IMR-90 (cell line): ENCODE data around the gene OPCML. TPM values are rescaled to one million over a fixed set of nuclear protein-coding genes. Genes with fewer than 3 reads are reported as not detected.

ENCODE experiments used
- ATAC-seq: fragments of 200-7000 bp; cut with Tn5 transposase; 2 replicates; pipeline ENCODE4 v1.9.1; 2020; ENCODE audit warnings: low read depth, mild to moderate bottlenecking, moderate library complexity
- BruUV-seq: library from RNA; stranded (reverse); fragments of 400-500 nt; replicated peaks from 2 replicates; lab custom pipeline; 2021; lab: Mats Ljungman, UMichigan
- CTCF ChIA-PET: fragments of 300-600 bp; formaldehyde crosslinking; extraction: SDS; loops from one replicate; lab custom pipeline; 2021; ENCODE audit warnings: antibody characterized with exemption; lab: Yijun Ruan, JAX
- POLR2A ChIA-PET: fragments of 300-600 bp; sonication (Branson Sonifier 250); formaldehyde crosslinking; loops from one replicate; lab custom pipeline; 2022; ENCODE audit warnings: antibody characterized with exemption; ENCODE audit not compliant: unreplicated experiment; lab: Charles Lee
- DNase-seq: peaks from one replicate; pipeline ENCODE4 v3.0.0; 2013
- H2AFZ ChIP-seq: replicated peaks from 2 replicates; pipeline ENCODE3; 2013; ENCODE audit warnings: low read length, mild to moderate bottlenecking; ENCODE audit not compliant: poor library complexity
- H2AK5ac ChIP-seq: 2 replicates; pipeline ENCODE4 v1.6.1; 2013; ENCODE audit warnings: low read depth, low read length, inconsistent platforms
- H2AK9ac ChIP-seq: replicated peaks from 2 replicates; pipeline ENCODE3; 2013; ENCODE audit warnings: mild to moderate bottlenecking, low read depth, low read length, moderate library complexity; ENCODE audit not compliant: poor library complexity
- H2BK120ac ChIP-seq: 2 replicates; pipeline ENCODE4 v1.6.1; 2013; ENCODE audit warnings: low read depth, low read length, inconsistent platforms
- H2BK15ac ChIP-seq: 3 replicates; pipeline ENCODE4 v1.6.1; 2013; ENCODE audit warnings: low read depth, low read length, inconsistent platforms
- H2BK20ac ChIP-seq: 2 replicates; pipeline ENCODE4 v1.6.1; 2013; ENCODE audit warnings: low read depth, mild to moderate bottlenecking, inconsistent platforms, low read length, moderate library complexity
- H2BK5ac ChIP-seq: 2 replicates; pipeline ENCODE4 v1.6.1; 2013; ENCODE audit warnings: mild to moderate bottlenecking, low read depth, low read length, inconsistent platforms; ENCODE audit not compliant: poor library complexity, severe bottlenecking
- H3K14ac ChIP-seq: replicated peaks from 2 replicates; pipeline ENCODE4 v1.6.1; 2013; ENCODE audit warnings: low read depth, low read length, inconsistent platforms
- H3K18ac ChIP-seq: 2 replicates; pipeline ENCODE4 v1.6.1; 2013; ENCODE audit warnings: low read depth, low read length, control low read depth
- H3K23ac ChIP-seq: 2 replicates; pipeline ENCODE4 v1.6.1; 2013; ENCODE audit warnings: low read depth, low read length, inconsistent platforms
- H3K27ac ChIP-seq: 2 replicates; pipeline ENCODE4 v1.5.1; 2013; ENCODE audit warnings: mild to moderate bottlenecking, control low read depth, low read length; ENCODE audit not compliant: insufficient read depth
- H3K27me3 ChIP-seq: 2 replicates; pipeline ENCODE4 v1.6.1; 2013; ENCODE audit warnings: low read length; ENCODE audit not compliant: control insufficient read depth, insufficient read depth
- H3K36me3 ChIP-seq: 2 replicates; pipeline ENCODE4 v1.6.1; 2013; ENCODE audit warnings: low read length, mixed read lengths; ENCODE audit not compliant: control insufficient read depth, insufficient read depth
- H3K4ac ChIP-seq: 2 replicates; pipeline ENCODE4 v1.6.1; 2013; ENCODE audit warnings: low read depth, low read length, inconsistent platforms
- H3K4me1 ChIP-seq: 2 replicates; pipeline ENCODE4 v1.6.1; 2013; ENCODE audit warnings: low read length, mixed read lengths; ENCODE audit not compliant: control insufficient read depth, insufficient read depth
- H3K4me2 ChIP-seq: 2 replicates; pipeline ENCODE4 v1.6.1; 2013; ENCODE audit warnings: low read depth, mild to moderate bottlenecking, control low read depth, low read length, moderate library complexity
- H3K4me3 ChIP-seq: 2 replicates; pipeline ENCODE4 v1.5.1; 2013; ENCODE audit warnings: low read depth, mild to moderate bottlenecking, control low read depth, low read length, moderate library complexity; ENCODE audit not compliant: insufficient read depth
- H3K56ac ChIP-seq: 2 replicates; pipeline ENCODE4 v1.6.1; 2013; ENCODE audit warnings: low read length, inconsistent platforms; ENCODE audit not compliant: insufficient read depth; ENCODE audit errors: extremely low read depth
- H3K79me1 ChIP-seq, 2 experiments: 2 replicates each; pipeline ENCODE4 v1.6.1; 2013; ENCODE audit warnings: low read length in 2 of 2, inconsistent platforms in 1 of 2, low read depth in 1 of 2
- H3K9ac ChIP-seq: 2 replicates; pipeline ENCODE4 v1.6.1; 2013; ENCODE audit warnings: low read depth, low read length, control low read depth
- H3K9me1 ChIP-seq: 2 replicates; pipeline ENCODE4 v1.6.1; 2013; ENCODE audit warnings: low read length, inconsistent platforms; ENCODE audit not compliant: insufficient read depth
- H3K9me3 ChIP-seq: 2 replicates; pipeline ENCODE4 v1.6.1; 2013; ENCODE audit warnings: low read length; ENCODE audit not compliant: control insufficient read depth, insufficient read depth
- H4K20me1 ChIP-seq: 2 replicates; pipeline ENCODE4 v1.6.1; 2013; ENCODE audit warnings: low read length, inconsistent platforms; ENCODE audit not compliant: insufficient read depth
- H4K5ac ChIP-seq: 2 replicates; pipeline ENCODE4 v1.6.1; 2013; ENCODE audit warnings: mild to moderate bottlenecking, low read depth, low read length, control low read depth
- H4K8ac ChIP-seq, 2 experiments: 2 replicates each; pipeline ENCODE4 v1.6.1; 2013; ENCODE audit warnings: low read depth in 2 of 2, low read length in 2 of 2, control low read depth in 1 of 2, inconsistent platforms in 1 of 2
- H4K91ac ChIP-seq: 2 replicates; pipeline ENCODE4 v1.6.1; 2013; ENCODE audit warnings: low read depth, low read length, inconsistent platforms; ENCODE audit not compliant: insufficient read depth
- BHLHE40 ChIP-seq: fragments of 150-350 bp; IDR thresholded peaks from 2 replicates; pipeline ENCODE4 v1.6.1; 2016; ENCODE audit warnings: mild to moderate bottlenecking, low read depth, low read length
- MAFK ChIP-seq: IDR thresholded peaks from 2 replicates; pipeline ENCODE4 v1.6.1; 2012; ENCODE audit warnings: low read depth, low read length, improper control_type of control experiment
- MXI1 ChIP-seq: IDR thresholded peaks from 2 replicates; pipeline ENCODE4 v1.6.1; 2012; ENCODE audit warnings: low read depth, mild to moderate bottlenecking, low read length, moderate library complexity, borderline replicate concordance
- POLR2A ChIP-seq: IDR thresholded peaks from 2 replicates; pipeline ENCODE4 v1.6.1; 2012; ENCODE audit warnings: mild to moderate bottlenecking, low read depth, low read length
- RAD21 ChIP-seq: IDR thresholded peaks from 2 replicates; pipeline ENCODE4 v1.6.1; 2012; ENCODE audit warnings: low read length, improper control_type of control experiment
- RFX5 ChIP-seq: IDR thresholded peaks from 2 replicates; pipeline ENCODE4 v1.8.0; 2012; ENCODE audit warnings: low read depth, mild to moderate bottlenecking, low read length, moderate library complexity
- WGBS, 2 experiments: methylation state at CpG; one replicate each; pipeline versions ENCODE4 v1.1.5 to v1.1.7; 2013; ENCODE audit warnings: missing lambda C conversion rate in 2 of 2; ENCODE audit not compliant: insufficient read length in 1 of 2; ENCODE audit errors: extremely low coverage in 2 of 2; 5-methylcytosine and 5-hydroxymethylcytosine counted together
- dilution Hi-C: fragments of 300-500 bp; cut with HindIII; formaldehyde crosslinking; loops from one replicate; pipeline ENCODE4 v1.14.3; 2018; ENCODE audit warnings: low sequenced_read_pairs; ENCODE audit not compliant: unreplicated experiment
- in situ Hi-C: fragments of 300-500 bp; cut with MboI; formaldehyde crosslinking; loops from 3 replicates; pipeline ENCODE4 v1.14.3; 2019; ENCODE audit warnings: low sequenced_read_pairs, inconsistent platforms, mixed read lengths
- intact Hi-C: fragments of 100-400 bp; cut with micrococcal nuclease; formaldehyde crosslinking; loops from 2 replicates; pipeline ENCODE4 v1.10.0; 2022
- polyA plus RNA-seq, 3 experiments: library from polyadenylated mRNA; depleted of rRNA; stranded (reverse); fragments of >200 nt; gene quantifications; 2 replicates each; pipeline ENCODE4 v1.2.3, GENCODE V29; 2012; ENCODE audit warnings: low replicate concordance in 1 of 3
- total RNA-seq: library from RNA; depleted of rRNA; stranded (reverse); fragments of >200 nt; gene quantifications from 2 replicates; pipeline ENCODE4 v1.2.3, GENCODE V29; 2012

OPCML gene
- total and polyA plus RNA-seq, 2 of the 4 experiments (the other 2 are of a cell fraction), result under 0.01 to 2.6 TPM

- H3K9me1 ChIP-seq, result no peaks in the 10 kb centered on the region
- TF ChIP-seq MAFK (no peak), BHLHE40 (no peak), MXI1 (no peak), RFX5 (no peak), RAD21 (no peak), POLR2A (no peak)
- H4K91ac ChIP-seq, result no peak overlapping the region
- H3K9me3 ChIP-seq, result peaks cover 20% of the 10 kb centered on the region
- no peaks in the 10 kb centered on the region for H4K20me1 ChIP-seq
- H3K79me1 ChIP-seq, result no peaks in the 10 kb centered on the region
- no peak overlapping the region for H3K4me3 ChIP-seq
- H2AK9ac ChIP-seq, result no peak overlapping the region
- no peak overlapping the region for H2BK20ac ChIP-seq
- no peak overlapping the region for H2BK15ac ChIP-seq
- no peak overlapping the region for H2AFZ ChIP-seq
- CTCF ChIA-PET, result no interaction called here
- in situ Hi-C loops (no loop called here), dilution Hi-C loops (no loop called here), intact Hi-C loops (no loop called here)
- no peak overlapping the region for H3K27ac ChIP-seq
- H3K56ac ChIP-seq, result no peak overlapping the region
- no peak overlapping the region for H3K4ac ChIP-seq
- no peak overlapping the region for H3K9ac ChIP-seq
- no peak overlapping the region for H3K23ac ChIP-seq
- H2BK5ac ChIP-seq, result no peak overlapping the region
- POLR2A ChIA-PET, result no interaction called here
- H3K27me3 ChIP-seq, result no peaks in the 10 kb centered on the region
- H2BK120ac ChIP-seq, result no peak overlapping the region
- no peak overlapping the region for H4K5ac ChIP-seq
- H4K8ac ChIP-seq, result no peak overlapping the region
- ATAC-seq, result no peak
- no peaks in the 10 kb centered on the region for H3K36me3 ChIP-seq
- WGBS, 2 experiments, result no CpG with 5 or more reads among the region's 7 CpGs
- H3K4me1 ChIP-seq, result no peaks in the 10 kb centered on the region
- no peak overlapping the region for H2AK5ac ChIP-seq
- no peak overlapping the region for H3K14ac ChIP-seq
- DNase-seq, result no peak
- BruUV-seq, result no TSS peak
- H3K18ac ChIP-seq, result no peak overlapping the region
- H3K4me2 ChIP-seq, result no peak overlapping the region
Observed at GRCh38 chr11:133115099-133115498, 417.2 kb downstream of the OPCML start.
